Glutamatergic neuron (in vitro differentiated cells): ENCODE data around the gene PNCK. TPM values are rescaled to one million over a fixed set of nuclear protein-coding genes. Genes with fewer than 3 reads are reported as not detected.

Experiments
- DNase-seq: peaks from one replicate; pipeline ENCODE4 v3.0.0; 2022
- H3K27ac Mint-ChIP-seq: one replicate; pipeline ENCODE4 v1.8.0; 2020; ENCODE audit warnings: mild to moderate bottlenecking, mixed read lengths, inconsistent platforms; ENCODE audit not compliant: unreplicated experiment
- H3K27me3 Mint-ChIP-seq: one replicate; pipeline ENCODE4 v1.8.0; 2020; ENCODE audit warnings: mild to moderate bottlenecking, moderate library complexity, mixed read lengths, inconsistent platforms; ENCODE audit not compliant: unreplicated experiment
- H3K36me3 Mint-ChIP-seq: one replicate; pipeline ENCODE4 v1.8.0; 2020; ENCODE audit warnings: mild to moderate bottlenecking, mixed read lengths, inconsistent platforms; ENCODE audit not compliant: unreplicated experiment
- H3K4me1 Mint-ChIP-seq: one replicate; pipeline ENCODE4 v1.8.0; 2020; ENCODE audit warnings: mild to moderate bottlenecking, low read depth, mixed read lengths, inconsistent platforms; ENCODE audit not compliant: unreplicated experiment
- H3K4me3 Mint-ChIP-seq: one replicate; pipeline ENCODE4 v1.8.0; 2020; ENCODE audit warnings: mild to moderate bottlenecking, mixed read lengths, inconsistent platforms; ENCODE audit not compliant: unreplicated experiment
- H3K9me3 Mint-ChIP-seq: one replicate; pipeline ENCODE4 v1.8.0; 2020; ENCODE audit warnings: mild to moderate bottlenecking, moderate library complexity, mixed read lengths, inconsistent platforms; ENCODE audit not compliant: unreplicated experiment
- CTCF ChIP-seq: fragments of 200-600 bp; sonication (generic); IDR thresholded peaks from one replicate; pipeline ENCODE4 v1.5.0; 2021; ENCODE audit not compliant: partially characterized antibody, unreplicated experiment
- total RNA-seq: library from RNA; stranded (reverse); fragmentation: NEBNext Ultra II Directional; extraction: Animal tissue kit (Norgen Biotek cat#: 25700); gene quantifications from one replicate; pipeline ENCODE4 v1.2.1, GENCODE V29; 2021; ENCODE audit not compliant: unreplicated experiment

Gene PNCK
- total RNA-seq, 1 donor from 2014 or later = 4.3 TPM

DNA sequence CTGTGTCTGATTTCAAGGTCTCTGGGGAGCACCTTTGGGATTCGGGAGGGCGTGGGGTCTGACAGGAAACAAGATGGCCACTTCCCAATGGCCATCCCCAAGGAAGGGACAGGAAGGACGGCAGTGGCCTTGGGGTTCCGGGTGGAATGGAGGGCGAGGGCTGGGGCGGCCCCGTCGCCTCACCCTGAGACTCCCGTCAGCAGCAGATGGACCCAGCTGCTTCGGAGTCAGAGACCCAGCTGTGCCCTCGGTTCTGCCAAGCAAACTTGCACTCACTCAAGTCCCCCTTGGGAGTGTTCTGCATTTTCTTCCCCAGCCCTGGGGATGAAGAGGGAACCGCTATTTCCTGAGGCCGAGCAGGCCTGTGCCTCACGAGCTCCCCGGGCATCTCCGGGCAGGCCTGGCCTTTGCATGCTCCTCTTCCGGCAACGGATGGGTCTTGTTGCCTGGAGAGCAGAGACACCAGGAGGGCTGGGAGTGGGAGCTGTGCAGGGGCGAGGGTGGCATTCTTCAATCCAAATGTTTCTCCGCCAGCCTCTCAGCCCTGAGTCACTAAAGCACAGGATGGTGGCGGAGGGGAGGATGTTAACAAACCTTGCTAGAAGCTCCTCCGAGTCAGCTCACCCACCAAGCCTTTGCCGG lies 33.4 kb downstream of the PNCK start:
- TF ChIP-seq CTCF = no peak
- no peaks in the 10 kb centered on the region for H3K9me3 Mint-ChIP-seq
- H3K4me1 Mint-ChIP-seq = peaks cover 6% of the 10 kb centered on the region
- no peak overlapping the region for H3K27ac Mint-ChIP-seq
- H3K4me3 Mint-ChIP-seq = no peak overlapping the region
- DNase-seq = no peak
- peaks cover 3% of the 10 kb centered on the region for H3K27me3 Mint-ChIP-seq
- H3K36me3 Mint-ChIP-seq = no peaks in the 10 kb centered on the region

DNA sequence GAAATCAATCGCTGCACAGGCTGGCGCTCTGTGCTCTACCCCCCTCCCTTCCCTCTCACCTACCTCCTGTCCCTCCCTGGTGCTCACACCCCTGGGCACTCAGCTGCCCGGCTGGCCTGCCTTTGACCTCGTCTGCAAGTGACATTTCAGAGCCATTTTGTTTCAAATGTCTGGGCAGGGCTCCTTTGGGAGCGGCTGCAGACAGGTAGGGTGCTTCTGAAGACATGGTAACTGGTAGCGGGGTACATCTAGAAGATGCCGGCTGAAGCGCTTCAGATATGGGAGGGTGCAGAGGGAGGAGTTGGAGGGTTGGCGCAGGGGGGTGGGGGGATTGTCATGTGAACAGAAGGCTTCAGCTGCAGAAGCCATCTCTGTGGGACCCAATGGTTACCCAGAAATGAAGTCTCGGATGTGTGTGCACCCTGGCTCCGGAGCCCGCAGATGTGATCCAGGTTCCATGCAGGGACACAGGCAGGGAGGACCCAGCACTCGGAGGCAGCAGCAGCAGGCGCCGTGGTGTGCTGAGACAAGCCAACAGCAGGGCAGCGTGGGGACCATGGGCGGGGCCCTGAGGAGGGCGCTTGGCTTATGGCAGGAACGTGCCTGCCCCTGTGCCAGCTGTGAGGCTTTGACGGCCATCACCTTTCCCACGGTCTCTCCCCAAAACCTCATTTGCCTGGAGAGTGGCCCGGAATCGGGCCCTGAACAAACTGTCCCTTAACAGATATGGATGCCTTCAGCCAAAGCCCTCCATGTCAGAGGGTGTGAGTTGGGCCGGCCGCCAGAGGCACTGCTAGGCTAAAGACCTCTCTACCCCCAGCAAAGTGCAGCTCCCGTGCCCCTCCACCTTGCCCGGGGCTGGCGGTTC lies 34.2 kb downstream of the PNCK start:
- Mint-ChIP-seq H3K27me3 (peaks cover 3% of the 10 kb centered on the region), H3K36me3 (no peaks in the 10 kb centered on the region), H3K4me1 (peaks cover 6% of the 10 kb centered on the region), H3K27ac (no peak overlapping the region), H3K9me3 (no peaks in the 10 kb centered on the region), H3K4me3 (no peak overlapping the region)
- TF ChIP-seq CTCF = no peak
- DNase-seq = no peak

- Mint-ChIP-seq H3K4me3 (no peak overlapping the region), H3K27ac (no peak overlapping the region), H3K9me3 (no peaks in the 10 kb centered on the region), H3K27me3 (peaks cover 3% of the 10 kb centered on the region), H3K36me3 (no peaks in the 10 kb centered on the region), H3K4me1 (peaks cover 6% of the 10 kb centered on the region)
- DNase-seq = no peak
- TF ChIP-seq CTCF = no peak
Measured at GRCh38 chrX:153638436-153639176, 35.0 kb downstream of the PNCK start.

GRCh38 chrX:153638041-153638371 lies 35.6 kb downstream of the PNCK start:
- TF ChIP-seq CTCF = no peak
- Mint-ChIP-seq H3K9me3 (no peaks in the 10 kb centered on the region), H3K27me3 (peaks cover 3% of the 10 kb centered on the region), H3K4me1 (peaks cover 6% of the 10 kb centered on the region), H3K27ac (no peak overlapping the region), H3K4me3 (no peak overlapping the region), H3K36me3 (no peaks in the 10 kb centered on the region)
- no peak for DNase-seq
